Sigmoid colon (tissue), 7 donors: ENCODE results near the gene NCOA6. TPM values are rescaled to one million over a fixed set of nuclear protein-coding genes. Genes with fewer than 3 reads are reported as not detected.

ENCODE experiments used
- DNase-seq: peaks from one replicate; pipeline ENCODE4 v3.0.0-alpha.2; 2019
- H3K27ac ChIP-seq, 4 donors: fragments of 200-600 bp; sonication (generic); one replicate each; pipeline ENCODE4 v1.5.1; 2016 to 2019; ENCODE audit warnings: mild to moderate bottlenecking in 1 of 4
- H3K27me3 ChIP-seq, 3 donors: fragments of 200-600 bp; sonication (generic); one replicate each; pipeline ENCODE4 v1.5.1; 2019; ENCODE audit warnings: mild to moderate bottlenecking in 1 of 3
- H3K36me3 ChIP-seq, 4 donors: fragments of 200-600 bp; sonication (generic); one replicate each; pipeline ENCODE4 v1.5.1; 2016 to 2019
- H3K4me1 ChIP-seq, 4 donors: fragments of 200-600 bp; sonication (generic); one replicate each; pipeline ENCODE4 v1.5.1; 2017 to 2019
- H3K4me3 ChIP-seq, 4 donors: fragments of 200-600 bp; sonication (generic); one replicate each; pipeline ENCODE4 v1.5.1; 2017 to 2019; ENCODE audit warnings: mild to moderate bottlenecking in 2 of 4, moderate library complexity in 1 of 4
- H3K9me3 ChIP-seq, 4 donors: fragments of 200-600 bp in 3 of 4; sonication (generic) in 3 of 4; one replicate each; pipeline versions ENCODE4 v1.5.1 to v1.6.1; 2013 to 2019
- EP300 ChIP-seq, 4 donors: sonication (generic); formaldehyde crosslinking; IDR thresholded peaks; one replicate each; pipeline ENCODE4 v1.6.1; 2017; ENCODE audit warnings: antibody characterized with exemption in 4 of 4
- POLR2A ChIP-seq, 2 donors: fragments of 450-650 bp; IDR thresholded peaks; one replicate each; pipeline ENCODE4 v1.6.1; 2016; ENCODE audit warnings: antibody characterized with exemption in 2 of 2, mild to moderate bottlenecking in 2 of 2, moderate library complexity in 2 of 2
- POLR2AphosphoS5 ChIP-seq, 4 donors: sonication (generic); formaldehyde crosslinking; IDR thresholded peaks; one replicate each; pipeline ENCODE4 v1.6.1; 2017; ENCODE audit warnings: antibody characterized with exemption in 4 of 4
- WGBS, 2 donors: extraction: QIAGEN DNeasy Blood & Tissue Kit; methylation state at CpG; one replicate each; pipeline ENCODE4 v1.1.7; 2013; 5-methylcytosine and 5-hydroxymethylcytosine counted together
- intact Hi-C: fragments of 100-400 bp; cut with DNase I; formaldehyde crosslinking; loops from one replicate; pipeline ENCODE4 v1.15.1; 2023
- polyA plus RNA-seq, 3 donors: library from polyadenylated mRNA; stranded (reverse); fragments of 200-250 nt; gene quantifications; one replicate each; pipeline ENCODE4 v1.2.3, GENCODE V29; 2013
- small RNA-seq, 3 donors: library from RNA; depleted of rRNA; stranded (forward); fragments of <200 nt; gene quantifications; one replicate each; pipeline ENCODE3, GENCODE V24; 2016
- total RNA-seq, 4 donors: library from RNA; depleted of rRNA; stranded (reverse); fragments of >200 nt; gene quantifications; one replicate each; pipeline ENCODE4 v1.1.0, GENCODE V29; 2016
- TF ChIP-seq, protein P1 (sequence below), 4 experiments: fragments of 450-650 bp in 3 of 4; fragments of 200-600 bp in 1 of 4; IDR thresholded peaks; one replicate each; pipeline ENCODE4 v1.5.1; 2016 to 2019; ENCODE audit warnings: antibody characterized with exemption in 4 of 4, mild to moderate bottlenecking in 3 of 4, moderate library complexity in 2 of 4
- donor health status: healthy with polysubstance abuse.
- donor health status: Bipolar disorder and iron deficiency.
- donor health status: healthy.

The NCOA6 gene
- total and polyA plus RNA-seq, 7 donors: 16.9 to 24.9 (median 21.8) TPM

- intact Hi-C loops: no loop called here
- no peak for DNase-seq
- H3K9me3 ChIP-seq: no peaks in the 10 kb centered on the region
- H3K4me3 ChIP-seq: no peak overlapping the region
- H3K27me3 ChIP-seq: no peaks in the 10 kb centered on the region
- H3K27ac ChIP-seq: no peak overlapping the region
- H3K36me3 ChIP-seq: no peaks in the 10 kb centered on the region
- WGBS, 2 donors: 98% methylated on average over 1 of the region's 1 CpG
- TF ChIP-seq POLR2AphosphoS5 (IDR thresholded peaks at IDR 0.05) (no peak), POLR2A (IDR thresholded peaks at IDR 0.05) (no peak), EP300 (IDR thresholded peaks at IDR 0.05) (no peak)
- TF ChIP-seq, protein P1, sequence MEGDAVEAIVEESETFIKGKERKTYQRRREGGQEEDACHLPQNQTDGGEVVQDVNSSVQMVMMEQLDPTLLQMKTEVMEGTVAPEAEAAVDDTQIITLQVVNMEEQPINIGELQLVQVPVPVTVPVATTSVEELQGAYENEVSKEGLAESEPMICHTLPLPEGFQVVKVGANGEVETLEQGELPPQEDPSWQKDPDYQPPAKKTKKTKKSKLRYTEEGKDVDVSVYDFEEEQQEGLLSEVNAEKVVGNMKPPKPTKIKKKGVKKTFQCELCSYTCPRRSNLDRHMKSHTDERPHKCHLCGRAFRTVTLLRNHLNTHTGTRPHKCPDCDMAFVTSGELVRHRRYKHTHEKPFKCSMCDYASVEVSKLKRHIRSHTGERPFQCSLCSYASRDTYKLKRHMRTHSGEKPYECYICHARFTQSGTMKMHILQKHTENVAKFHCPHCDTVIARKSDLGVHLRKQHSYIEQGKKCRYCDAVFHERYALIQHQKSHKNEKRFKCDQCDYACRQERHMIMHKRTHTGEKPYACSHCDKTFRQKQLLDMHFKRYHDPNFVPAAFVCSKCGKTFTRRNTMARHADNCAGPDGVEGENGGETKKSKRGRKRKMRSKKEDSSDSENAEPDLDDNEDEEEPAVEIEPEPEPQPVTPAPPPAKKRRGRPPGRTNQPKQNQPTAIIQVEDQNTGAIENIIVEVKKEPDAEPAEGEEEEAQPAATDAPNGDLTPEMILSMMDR (IDR thresholded peaks at IDR 0.05): no peak
- H3K4me1 ChIP-seq: no peaks in the 10 kb centered on the region
These were observed 156.4 kb downstream of the NCOA6 start for GRCh38 chr20:34669094-34669493.

Small RNAs within 50 kb of the gene (small RNA-seq; reads per million reads assigned to genes)
- gene AL118520.1: 0 reads per million in 3 donors

Other genes starting within 250 kb of the NCOA6 start
- 10 to 100 TPM in 3 of 4 donors, 1 to 10 TPM in 1; 6.9 to 13.8 (median 11.9) TPM for gene PIGU, start 148.6 kb downstream of the NCOA6 start, total RNA-seq
- 10 to 100 TPM in 1 of 3 donors, 1 to 10 TPM in 2; 6.6 to 26.8 (median 8.6) TPM for gene PIGU, start 148.6 kb downstream of the NCOA6 start, polyA plus RNA-seq
- gene TP53INP2, start 121.3 kb downstream of the NCOA6 start, total RNA-seq: 10 to 100 TPM; 11.5 to 30.4 (median 28.4) TPM
- 100 to 1,000 TPM in 1 of 3 donors, 10 to 100 TPM in 2; 38.8 to 252 (median 43.8) TPM for gene TP53INP2, start 121.3 kb downstream of the NCOA6 start, polyA plus RNA-seq
- 10 to 100 TPM in 3 of 4 donors, 1 to 10 TPM in 1; 9.6 to 23.8 (median 15.3) TPM for gene GGT7, start 47.2 kb upstream of the NCOA6 start, total RNA-seq
- gene GGT7, start 47.2 kb upstream of the NCOA6 start, polyA plus RNA-seq: 10 to 100 TPM in 1 of 3 donors, 1 to 10 TPM in 2; 1.8 to 12.4 (median 3.0) TPM
- gene ACSS2, start 51.0 kb upstream of the NCOA6 start, total RNA-seq: 10 to 100 TPM; 29.7 to 70.1 (median 34.8) TPM
- gene ACSS2, start 51.0 kb upstream of the NCOA6 start, polyA plus RNA-seq: 100 to 1,000 TPM; 170 to 232 (median 179) TPM
- gene GSS, start 130.2 kb upstream of the NCOA6 start, total RNA-seq: 10 to 100 TPM; 22.9 to 30.5 (median 25.5) TPM
- gene GSS, start 130.2 kb upstream of the NCOA6 start, polyA plus RNA-seq: 10 to 100 TPM; 63.7 to 80.7 (median 66.4) TPM
- under 1 TPM; under 0.01 to 0.83 (median 0.60) TPM for gene MYH7B, start 130.2 kb upstream of the NCOA6 start, total RNA-seq
- gene MYH7B, start 130.2 kb upstream of the NCOA6 start, polyA plus RNA-seq: 1 to 10 TPM in 1 of 3 donors, under 1 TPM in 2; 0.60 to 1.6 (median 0.69) TPM